Activated CD4-positive, alpha-beta T cell treated with anti-CD3 and anti-CD28 coated beads for 4 hours (primary cell): Measurements from ENCODE around the gene GMEB1.

Source experiments
- DNase-seq, 2 donors: peaks; one replicate each; pipeline ENCODE4 v3.0.0-alpha.2; 2020

The GMEB1 gene

GRCh38 chr1:28751315-28752060 is 82.9 kb downstream of the GMEB1 start:
- DNase-seq: no peak

- no peak for DNase-seq
Measured at GRCh38 chr1:28755701-28756100, 87.1 kb downstream of the GMEB1 start.

DNA sequence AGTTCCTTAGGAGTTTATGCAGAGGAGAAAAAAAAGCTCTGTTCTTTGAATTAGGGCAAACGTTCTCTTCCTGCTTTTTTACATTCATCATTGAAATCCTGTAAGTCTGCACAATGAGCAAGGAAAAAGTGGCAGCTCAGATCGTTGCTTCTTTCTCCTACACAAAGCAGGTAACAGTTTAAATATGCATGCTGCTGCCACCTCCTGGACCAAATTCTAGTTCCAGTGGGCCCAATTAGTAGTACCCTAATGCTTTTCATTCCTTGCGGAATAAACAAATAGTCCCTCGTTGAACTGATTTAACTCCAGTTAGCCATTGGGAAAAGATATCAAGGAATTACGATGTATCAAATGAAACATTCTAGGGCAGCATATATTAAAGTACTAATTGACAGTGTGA is 88.3 kb downstream of the GMEB1 start:
- no peak for DNase-seq

DNA sequence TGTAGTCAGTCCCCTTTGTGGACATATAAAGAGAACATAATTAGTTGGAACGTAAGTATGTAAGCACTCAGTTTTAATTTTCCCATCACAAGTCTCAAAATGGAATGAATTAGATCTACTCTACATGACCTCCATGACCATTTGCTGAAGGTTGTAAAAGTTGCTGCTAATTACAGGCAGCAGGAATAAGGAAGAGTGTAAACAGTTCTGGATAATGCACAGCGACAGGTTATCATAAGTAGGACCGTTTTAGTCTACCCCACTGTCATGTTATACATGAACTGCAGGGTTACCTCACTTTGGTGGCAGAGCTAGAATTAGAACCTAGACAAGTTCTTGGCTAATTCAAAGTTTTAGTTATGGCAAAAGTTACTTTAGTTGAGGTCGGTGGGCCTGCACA is 89.8 kb downstream of the GMEB1 start:
- no peak for DNase-seq

DNA sequence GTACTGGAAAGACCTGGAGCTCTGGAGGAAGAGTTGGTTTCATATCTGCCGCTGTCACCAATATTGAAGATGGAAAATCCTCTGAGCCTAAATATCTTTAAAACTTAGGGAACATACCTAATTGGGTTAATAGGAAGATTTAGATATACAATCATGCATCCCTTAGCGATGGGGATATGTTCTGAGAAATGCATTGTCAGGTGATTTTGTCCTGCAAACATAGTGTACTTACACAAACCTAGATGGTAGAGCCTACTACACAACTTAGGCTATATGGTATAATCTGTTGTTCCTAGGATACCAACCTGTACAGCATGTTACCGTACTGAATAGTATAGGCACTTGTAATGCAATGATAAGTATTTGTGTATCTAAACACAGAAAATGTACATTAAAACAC is 90.7 kb downstream of the GMEB1 start:
- no peak for DNase-seq

DNA sequence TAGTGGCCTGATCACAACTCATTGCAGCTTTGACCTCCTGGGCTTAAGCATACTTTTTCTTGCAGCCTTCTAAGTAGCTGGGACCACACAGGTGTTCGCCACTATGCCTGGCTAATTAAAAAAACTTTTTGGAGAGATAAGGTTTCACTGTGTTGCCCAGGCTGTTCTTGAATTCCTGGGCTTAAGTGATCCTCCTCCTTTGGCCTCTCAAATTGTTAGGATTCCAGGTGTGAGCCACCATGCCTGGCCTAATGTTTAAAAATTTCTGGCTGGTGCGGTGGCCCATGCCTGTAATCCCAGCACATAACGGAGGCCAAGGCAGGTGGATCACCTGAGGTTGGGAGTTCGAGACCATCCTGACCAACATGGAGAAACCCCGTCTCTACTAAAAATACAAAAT is 92.6 kb downstream of the GMEB1 start:
- no peak for DNase-seq

DNA sequence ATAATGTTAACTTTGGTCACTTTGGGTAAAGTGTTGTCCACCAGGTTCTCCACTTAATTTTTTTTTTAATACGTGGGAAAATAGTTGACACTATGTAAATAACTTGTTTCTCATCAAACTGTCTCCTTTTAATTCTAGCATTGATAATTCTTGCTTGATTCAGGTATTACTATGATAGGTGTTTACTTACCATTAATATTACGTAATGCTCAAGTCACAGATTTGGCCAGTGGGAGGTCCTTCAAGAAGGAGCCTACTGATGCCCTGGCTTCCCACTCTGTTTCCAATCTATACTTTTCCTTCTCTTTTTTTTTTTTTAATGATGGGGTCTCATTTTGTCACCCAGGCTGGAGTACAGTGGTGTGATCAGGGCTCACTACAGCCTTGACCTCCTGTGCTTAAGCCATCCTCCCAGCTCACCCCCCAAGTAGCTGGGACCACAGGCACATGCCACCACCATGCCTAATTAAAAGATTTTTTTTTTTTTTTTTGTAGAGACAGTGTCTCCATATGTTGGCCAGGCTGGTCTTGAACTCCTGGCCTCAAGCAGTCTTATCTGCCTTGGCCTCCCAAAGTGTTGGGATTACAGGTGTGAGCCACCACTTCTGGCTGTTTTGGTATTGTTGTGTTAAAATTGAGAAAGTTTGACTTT is 98.1 kb downstream of the GMEB1 start:
- DNase-seq: no peak
